ENCODE measurements around the gene ZBTB7C. TPM values are rescaled to one million over a fixed set of nuclear protein-coding genes. Genes with fewer than 3 reads are reported as not detected.

Gene ZBTB7C
- total RNA-seq, 1 experiment from 2014 or later: 0.33 TPM

- Histone ChIP-seq H3K18ac (ENCODE audit: insufficient read length, low read depth, low read length) (no peak overlapping the region), H2AK5ac (ENCODE audit: insufficient read length, low read length) (no peak overlapping the region), H3K23ac (ENCODE audit: insufficient read length, low read depth, low read length) (no peak overlapping the region), H3K79me2 (ENCODE audit: insufficient read depth, low read length) (no peaks in the 10 kb centered on the region), H4K91ac (ENCODE audit: insufficient read length, low read depth, low read length) (no peak overlapping the region), H3K56ac (ENCODE audit: insufficient read length, low read depth, low read length) (no peak overlapping the region), H3K23me2 (ENCODE audit: insufficient read length, low read depth, low read length, poor library complexity, severe bottlenecking) (no peaks in the 10 kb centered on the region), H2BK20ac (ENCODE audit: low read depth, low read length, poor library complexity, severe bottlenecking) (no peak overlapping the region), H2AFZ (ENCODE audit: low read length) (no peak overlapping the region), H3K4me2 (ENCODE audit: insufficient read depth, insufficient read length, low read length) (no peak overlapping the region), H3K27ac (ENCODE audit: insufficient read length, low read depth, low read length) (no peak overlapping the region), H4K20me1 (ENCODE audit: control insufficient read depth, insufficient read depth, insufficient read length) (no peaks in the 10 kb centered on the region), H2BK5ac (ENCODE audit: insufficient read length, low read length) (no peak overlapping the region), H3T11ph (ENCODE audit: low read length) (no peak overlapping the region), H3K4me1 (ENCODE audit: insufficient read depth, low read length) (0 out of 2 replicates have a peak, but pooled peaks cover 3% of the 10 kb centered on the region), H3K4ac (ENCODE audit: low read depth, low read length) (no peak overlapping the region), H2BK12ac (ENCODE audit: insufficient read length, low read depth, low read length) (no peak overlapping the region), H3K9me3 (ENCODE audit: control insufficient read depth, low read depth, low read length) (no peaks in the 10 kb centered on the region), H4K8ac (replicated peaks; ENCODE audit: insufficient read length, low read depth, low read length) (no peak overlapping the region), H3K27me3 (ENCODE audit: insufficient read depth, low read length) (no peaks in the 10 kb centered on the region), H4K5ac (ENCODE audit: insufficient read length, low read depth, low read length) (no peak overlapping the region), H3K9ac (ENCODE audit: extremely low read depth, insufficient read length, low read length) (no peak overlapping the region), H2BK120ac (ENCODE audit: low read depth, low read length, poor library complexity, severe bottlenecking) (no peak overlapping the region), H2BK15ac (ENCODE audit: low read depth, low read length) (no peak overlapping the region), H3K79me1 (ENCODE audit: insufficient read depth, low read depth, low read length, poor library complexity, severe bottlenecking) (no peaks in the 10 kb centered on the region), H3K14ac (ENCODE audit: insufficient read depth, low read length) (no peak overlapping the region; the same call in 1 of the 2 replicates)
- Mint-ChIP-seq H3K27ac (no peak overlapping the region), H3K36me3 (ENCODE audit: insufficient read depth in 1 of 3, low read depth in 3 of 3) (no peaks in the 10 kb centered on the region), H3K27me3 (ENCODE audit: low read depth) (no peaks in the 10 kb centered on the region; the same call in 1 of the 2 replicates), H3K4me3 (no peak overlapping the region), H3K9me3 (no peaks in the 10 kb centered on the region; a peak in 1 of 5 replicates), H3K4me1 (peaks cover 14 to 30% of the 10 kb centered on the region in 2 experiments)
- no CpG with 5 or more reads among the region's 8 CpGs for WGBS (ENCODE audit: extremely low coverage, insufficient read length, low lambda C conversion rate)
- no peak; the same call in 2 of the 3 replicates for TF ChIP-seq CTCF (conservative IDR thresholded peaks at IDR 0.05)
- no peak for DNase-seq
Measured at GRCh38 chr18:48336332-48336731, 72.9 kb downstream of the ZBTB7C start.

All from H9 (cell line).